H1 (cell line): Measurements from ENCODE around the gene ARHGAP22. TPM values are rescaled to one million over a fixed set of nuclear protein-coding genes. Genes with fewer than 3 reads are reported as not detected.

Source experiments
- CTCF ChIA-PET: fragments of 300-600 bp; sonication (Branson Sonifier 250); formaldehyde crosslinking; loops from one replicate; lab custom pipeline; 2021; ENCODE audit not compliant: partially characterized antibody; lab: Charles Lee
- POLR2A ChIA-PET: fragments of 300-600 bp; sonication (Branson Sonifier 250); formaldehyde crosslinking; loops from one replicate; lab custom pipeline; 2021; ENCODE audit warnings: inconsistent platforms; ENCODE audit not compliant: partially characterized antibody; lab: Charles Lee
- DNase-seq, 2 experiments: peaks; one replicate each; pipeline versions ENCODE4 v3.0.0 to v3.0.0-alpha.2; 2010 to 2022; ENCODE audit warnings: low spot score in 2 of 2, low read depth in 1 of 2, mixed read lengths in 1 of 2
- FAIRE-seq: peaks from 2 replicates; lab custom pipeline; 2011; peaks lifted over from hg19 to GRCh38; lab: Jason Lieb, UNC
- H2AFZ ChIP-seq: 2 replicates; pipeline ENCODE4 v1.8.1; 2012; ENCODE audit warnings: low read length, inconsistent platforms
- H2AK5ac ChIP-seq: 2 replicates; pipeline ENCODE4 v1.6.1; 2013; ENCODE audit warnings: low read depth, low read length
- H2BK120ac ChIP-seq: replicated peaks from 2 replicates; pipeline ENCODE3; 2013; ENCODE audit warnings: low read depth, low read length, inconsistent platforms
- H2BK12ac ChIP-seq: 2 replicates; pipeline ENCODE4 v1.6.1; 2013; ENCODE audit warnings: low read depth, low read length
- H2BK15ac ChIP-seq: 2 replicates; pipeline ENCODE4 v1.6.1; 2013; ENCODE audit warnings: low read length
- H2BK20ac ChIP-seq: 2 replicates; pipeline ENCODE4 v1.6.1; 2013; ENCODE audit warnings: low read length
- H2BK5ac ChIP-seq: 2 replicates; pipeline ENCODE4 v1.6.1; 2013; ENCODE audit warnings: low read depth, low read length
- H3K14ac ChIP-seq: 2 replicates; pipeline ENCODE4 v1.6.1; 2013; ENCODE audit warnings: inconsistent platforms; ENCODE audit not compliant: insufficient read length
- H3K18ac ChIP-seq: 2 replicates; pipeline ENCODE4 v1.6.1; 2013; ENCODE audit warnings: low read length; ENCODE audit errors: extremely low read depth
- H3K23ac ChIP-seq: 2 replicates; pipeline ENCODE4 v1.6.1; 2013; ENCODE audit warnings: inconsistent platforms; ENCODE audit not compliant: insufficient read length
- H3K23me2 ChIP-seq: 2 replicates; pipeline ENCODE4 v1.6.1; 2013; ENCODE audit warnings: low read depth, low read length
- H3K27ac ChIP-seq: 2 replicates; pipeline ENCODE4 v1.6.1; 2011; ENCODE audit warnings: low read depth, low read length, inconsistent platforms
- H3K27me3 ChIP-seq, 4 experiments: replicated peaks in 1 of 4; 1 replicate in 1 of 4; 2 replicates in 3 of 4; pipeline versions ENCODE4 v1.6.1 to v1.8.1; 2011 to 2013; ENCODE audit warnings: low read length in 3 of 4, mild to moderate bottlenecking in 3 of 4, inconsistent platforms in 2 of 4, mixed read lengths in 2 of 4, moderate library complexity in 1 of 4; ENCODE audit not compliant: control insufficient read depth in 3 of 4, insufficient read depth in 3 of 4; ENCODE audit errors: extremely low read depth in 1 of 4
- H3K36me3 ChIP-seq, 4 experiments: 2 replicates each; pipeline versions ENCODE4 v1.6.1 to v1.8.1; 2011 to 2013; ENCODE audit warnings: mild to moderate bottlenecking in 4 of 4, low read length in 3 of 4, moderate library complexity in 2 of 4, control low read depth in 1 of 4, inconsistent platforms in 1 of 4; ENCODE audit not compliant: insufficient read depth in 4 of 4, control insufficient read depth in 2 of 4
- H3K4ac ChIP-seq: replicated peaks from 2 replicates; pipeline ENCODE3; 2013; ENCODE audit warnings: low read length, low read depth, mixed read lengths, inconsistent platforms; ENCODE audit not compliant: insufficient read length
- H3K4me1 ChIP-seq, 4 experiments: replicated peaks in 1 of 4; 1 replicate in 1 of 4; 2 replicates in 3 of 4; pipeline versions ENCODE4 v1.6.1 to v1.8.1; 2011 to 2013; ENCODE audit warnings: low read length in 3 of 4, inconsistent platforms in 2 of 4, mixed read lengths in 1 of 4; ENCODE audit not compliant: insufficient read depth in 4 of 4, control insufficient read depth in 3 of 4
- H3K4me2 ChIP-seq, 2 experiments: 2 replicates each; pipeline versions ENCODE4 v1.6.1 to v1.8.1; 2011 to 2013; ENCODE audit warnings: low read depth in 2 of 2, low read length in 2 of 2, control low read depth in 1 of 2, inconsistent platforms in 1 of 2, mild to moderate bottlenecking in 1 of 2; ENCODE audit not compliant: insufficient read depth in 1 of 2
- H3K4me3 ChIP-seq, 4 experiments: fragments of 200-600, 300-600 bp in 1 of 4; sonication (generic), shearing (Covaris generic), sonication (Bioruptor Twin) in 1 of 4; 2 replicates each; pipeline versions ENCODE4 v1.5.1 to v1.8.1; 2011 to 2016; ENCODE audit warnings: low read length in 4 of 4, low read depth in 3 of 4, control low read depth in 2 of 4, inconsistent platforms in 2 of 4, mild to moderate bottlenecking in 2 of 4, mixed read lengths in 1 of 4, moderate library complexity in 1 of 4; ENCODE audit not compliant: insufficient read depth in 2 of 4; ENCODE audit errors: extremely low read depth in 1 of 4
- H3K56ac ChIP-seq: replicated peaks from 2 replicates; pipeline ENCODE3; 2013; ENCODE audit warnings: low read depth, mild to moderate bottlenecking, mixed read lengths, low read length, inconsistent platforms; ENCODE audit not compliant: insufficient read length
- H3K79me1 ChIP-seq: 2 replicates; pipeline ENCODE4 v1.6.1; 2013; ENCODE audit warnings: low read depth, low read length, control low read depth
- H3K79me2 ChIP-seq, 2 experiments: 2 replicates each; pipeline versions ENCODE4 v1.6.1 to v1.8.1; 2012 to 2013; ENCODE audit warnings: low read length in 2 of 2, mild to moderate bottlenecking in 2 of 2, inconsistent platforms in 1 of 2; ENCODE audit not compliant: insufficient read depth in 2 of 2, control insufficient read depth in 1 of 2
- H3K9ac ChIP-seq, 4 experiments: replicated peaks in 1 of 4; 1 replicate in 1 of 4; 2 replicates in 3 of 4; pipeline versions ENCODE4 v1.6.1 to v1.8.1; 2011 to 2013; ENCODE audit warnings: low read depth in 3 of 4, low read length in 3 of 4, control low read depth in 2 of 4, mild to moderate bottlenecking in 2 of 4, moderate library complexity in 2 of 4, inconsistent platforms in 1 of 4; ENCODE audit errors: extremely low read depth in 1 of 4
- H3K9me3 ChIP-seq, 2 experiments: 2 replicates each; pipeline versions ENCODE4 v1.6.1 to v1.8.1; 2012 to 2013; ENCODE audit warnings: mild to moderate bottlenecking in 2 of 2, moderate library complexity in 2 of 2, control low read depth in 1 of 2, inconsistent platforms in 1 of 2, low read depth in 1 of 2, low read length in 1 of 2, mixed read lengths in 1 of 2; ENCODE audit not compliant: insufficient read depth in 2 of 2
- H4K20me1 ChIP-seq, 2 experiments: replicated peaks in 1 of 2; 2 replicates each; pipeline versions ENCODE3 to v1.8.1; 2011 to 2013; ENCODE audit warnings: inconsistent platforms in 2 of 2, low read length in 2 of 2, mild to moderate bottlenecking in 1 of 2; ENCODE audit not compliant: insufficient read depth in 2 of 2, control insufficient read depth in 1 of 2
- H4K5ac ChIP-seq: 2 replicates; pipeline ENCODE4 v1.6.1; 2013; ENCODE audit warnings: low read length, low read depth, mixed read lengths, inconsistent platforms; ENCODE audit not compliant: insufficient read length
- H4K8ac ChIP-seq: 2 replicates; pipeline ENCODE4 v1.8.0; 2013; ENCODE audit warnings: mild to moderate bottlenecking, moderate library complexity, low read length, inconsistent platforms; ENCODE audit not compliant: insufficient read depth; ENCODE audit errors: extremely low read depth
- H4K91ac ChIP-seq: replicated peaks from 2 replicates; pipeline ENCODE3; 2013; ENCODE audit warnings: low read length, mixed read lengths, inconsistent platforms; ENCODE audit not compliant: insufficient read length
- ATF2 ChIP-seq: IDR thresholded peaks from 2 replicates; pipeline ENCODE4 v1.6.1; 2012; ENCODE audit warnings: low read length, inconsistent platforms
- ATF3 ChIP-seq: IDR thresholded peaks from 2 replicates; pipeline ENCODE4 v1.6.1; 2011; ENCODE audit warnings: low read depth, mild to moderate bottlenecking, low read length; ENCODE audit not compliant: insufficient read depth
- CBX8 ChIP-seq: fragments of 300-800, 300-1000 bp; sonication (generic); IDR thresholded peaks from 2 replicates; pipeline ENCODE4 v1.7.1; 2016; ENCODE audit warnings: low read depth, low read length, borderline replicate concordance
- CEBPB ChIP-seq: IDR thresholded peaks from 2 replicates; pipeline ENCODE4 v1.6.1; 2012; ENCODE audit warnings: low read depth, low read length
- EZH2 ChIP-seq: fragments of 200-600 bp; sonication (generic); IDR thresholded peaks from 2 replicates; pipeline ENCODE4 v1.7.1; 2012; ENCODE audit warnings: low read depth, mild to moderate bottlenecking, moderate library complexity, low read length, inconsistent platforms; ENCODE audit not compliant: severe bottlenecking
- HDAC6 ChIP-seq: IDR thresholded peaks from one replicate; pipeline ENCODE4 v1.7.1; 2012; ENCODE audit warnings: low read depth, mild to moderate bottlenecking, inconsistent platforms, low read length, moderate library complexity
- NANOG ChIP-seq: IDR thresholded peaks from 2 replicates; pipeline ENCODE4 v1.6.1; 2011; ENCODE audit warnings: low read length, low read depth, mild to moderate bottlenecking, inconsistent platforms; ENCODE audit not compliant: insufficient read depth, poor library complexity, severe bottlenecking
- POLR2A ChIP-seq, 2 experiments: IDR thresholded peaks; 1 replicate in 1 of 2; 2 replicates in 1 of 2; pipeline ENCODE4 v1.6.1; 2011; ENCODE audit warnings: low read depth in 2 of 2, low read length in 2 of 2, mild to moderate bottlenecking in 2 of 2; ENCODE audit errors: control extremely low read depth in 1 of 2
- RBBP5 ChIP-seq: IDR thresholded peaks from 2 replicates; pipeline ENCODE4 v1.7.1; 2012; ENCODE audit warnings: low read depth, mild to moderate bottlenecking, inconsistent platforms, low read length, moderate library complexity, borderline replicate concordance
- RNF2 ChIP-seq: fragments of 200-900, 300-1000 bp; sonication (generic); IDR thresholded peaks from 2 replicates; pipeline ENCODE4 v1.7.1; 2016; ENCODE audit warnings: borderline replicate concordance, low read depth, mild to moderate bottlenecking, antibody characterized with exemption, low read length; ENCODE audit not compliant: poor library complexity, severe bottlenecking; ENCODE audit errors: missing control alignments
- YY1 ChIP-seq: IDR thresholded peaks from 2 replicates; pipeline ENCODE4 v1.6.1; 2011; ENCODE audit warnings: low read depth, mild to moderate bottlenecking, low read length
- WGBS, 2 experiments: shearing (Covaris generic) in 1 of 2; methylation state at CpG; one replicate each; pipeline versions ENCODE4 v1.1.6 to v1.1.7; 2013 to 2015; ENCODE audit warnings: low lambda C conversion rate in 2 of 2, mixed read lengths in 2 of 2, inconsistent platforms in 1 of 2, low coverage in 1 of 2, missing lambda C conversion rate in 1 of 2; ENCODE audit not compliant: insufficient replicate concordance in 2 of 2, insufficient coverage in 1 of 2, insufficient read length in 1 of 2; ENCODE audit errors: extremely low coverage in 1 of 2, missing lambda C conversion rate in 1 of 2; 5-methylcytosine and 5-hydroxymethylcytosine counted together
- polyA plus RNA-seq, 7 experiments: library from polyadenylated mRNA; depleted of rRNA in 3 of 7; stranded (reverse) in 5 of 7; unstranded in 2 of 7; fragments of >200 nt in 5 of 7; fragments of 200-250 nt in 2 of 7; gene quantifications; 1 replicate in 5 of 7; 2 replicates in 1 of 7; 4 replicates in 1 of 7; pipeline versions ENCODE4 v1.2.1 to v1.2.3, GENCODE V29; 2011 to 2013; ENCODE audit warnings: missing spikeins in 2 of 7, mixed read lengths in 2 of 7
- total RNA-seq: library from RNA; stranded (reverse); fragmentation: NEBNext Ultra II Directional; extraction: Animal tissue kit (Norgen Biotek cat#: 25700); gene quantifications from 2 replicates; pipeline ENCODE4 v1.2.1, GENCODE V29; 2021

The ARHGAP22 gene
- total and polyA plus RNA-seq, 2 of the 8 experiments (the other 6 are each of a cell fraction or from before 2014, with no cell fraction given): 3.6 to 11.2 TPM

GRCh38 chr10:48445932-48446331 is 158.9 kb downstream of the ARHGAP22 start:
- Histone ChIP-seq H3K79me1 (no peaks in the 10 kb centered on the region), H3K18ac (no peak overlapping the region), H4K20me1 (peaks cover 2 to 5% of the 10 kb centered on the region in 2 experiments), H2BK12ac (no peak overlapping the region), H2BK5ac (no peak overlapping the region), H2BK20ac (no peak overlapping the region), H3K27me3 (no peaks in the 10 kb centered on the region), H3K79me2 (no peaks in the 10 kb centered on the region), H3K36me3 (no peaks in the 10 kb centered on the region; a peak in 1 of 8 replicates), H2BK15ac (no peak overlapping the region), H3K27ac (no peak overlapping the region), H3K56ac (no peak overlapping the region), H4K5ac (no peak overlapping the region), H3K9ac (no peak overlapping the region), H3K4me1 (peaks cover 3 to 10% (median 8%) of the 10 kb centered on the region in 4 experiments; a peak in 5 of 7 replicates), H3K9me3 (no peaks in the 10 kb centered on the region), H3K23me2 (no peaks in the 10 kb centered on the region), H3K4me2 (no peak overlapping the region), H3K4me3 (no peak overlapping the region), H4K91ac (no peak overlapping the region), H3K4ac (no peak overlapping the region), H3K14ac (no peak overlapping the region), H4K8ac (no peak overlapping the region), H2AFZ (no peak overlapping the region), H3K23ac (no peak overlapping the region), H2BK120ac (no peak overlapping the region), H2AK5ac (no peak overlapping the region)
- POLR2A ChIA-PET: interaction anchor here (1.0 kb wide), 1 partner anchor 11 kb away, joined by 5 read pairs; no protein-coding TSS in a partner anchor
- CTCF ChIA-PET: interaction anchor here (0.8 to 10.9 kb wide), 24 partner anchors 12 to 215 kb away, joined by 3 to 141 read pairs (median 5); no protein-coding TSS in a partner anchor
- DNase-seq (peak in 1 of 2 experiments; percentile 40), FAIRE-seq (no peak)
- 83% methylated on average over 7 of the region's 7 CpGs; no CpG with 5 or more reads in 1 of the 2 experiments for WGBS, 2 experiments
- TF ChIP-seq CBX8: no peak
- TF ChIP-seq EZH2: no peak
- no peak for TF ChIP-seq ATF2
- TF ChIP-seq CEBPB: no peak
- TF ChIP-seq HDAC6: no peak
- no peak for TF ChIP-seq POLR2A (IDR thresholded peaks at IDR 0.05; ENCODE audit: control extremely low read depth in 1 of 2, low read depth in 2 of 2, low read length in 2 of 2)
- no peak for TF ChIP-seq RBBP5
- no peak for TF ChIP-seq NANOG
- TF ChIP-seq ATF3: no peak
- TF ChIP-seq YY1: no peak
- TF ChIP-seq RNF2: no peak
